Measurements from ENCODE around the gene SLC36A1.

The SLC36A1 gene

GRCh38 chr5:151522226-151522625 is 74.8 kb downstream of the SLC36A1 start:
- no peak for DNase-seq (ENCODE audit: low read depth)
- H3K4me3 ChIP-seq (ENCODE audit: control insufficient read depth, low read depth, low read length): no peak overlapping the region
- TF ChIP-seq CTCF (IDR thresholded peaks at IDR 0.05; ENCODE audit: control insufficient read depth, insufficient read depth, low read depth, low read length, missing control alignments): no peak

- no peak overlapping the region for H3K4me3 ChIP-seq (ENCODE audit: control insufficient read depth, low read depth, low read length)
- DNase-seq (ENCODE audit: low read depth): peak; percentile 14
- peak; percentile 74 for TF ChIP-seq CTCF (IDR thresholded peaks at IDR 0.05; ENCODE audit: control insufficient read depth, insufficient read depth, low read depth, low read length, missing control alignments)
Measured at GRCh38 chr5:151523335-151523734, 75.9 kb downstream of the SLC36A1 start.

GRCh38 chr5:151528153-151528552 is 80.8 kb downstream of the SLC36A1 start:
- H3K4me3 ChIP-seq (ENCODE audit: control insufficient read depth, low read depth, low read length): no peak overlapping the region
- no peak for TF ChIP-seq CTCF (IDR thresholded peaks at IDR 0.05; ENCODE audit: control insufficient read depth, insufficient read depth, low read depth, low read length, missing control alignments)
- no peak for DNase-seq (ENCODE audit: low read depth)

DNA sequence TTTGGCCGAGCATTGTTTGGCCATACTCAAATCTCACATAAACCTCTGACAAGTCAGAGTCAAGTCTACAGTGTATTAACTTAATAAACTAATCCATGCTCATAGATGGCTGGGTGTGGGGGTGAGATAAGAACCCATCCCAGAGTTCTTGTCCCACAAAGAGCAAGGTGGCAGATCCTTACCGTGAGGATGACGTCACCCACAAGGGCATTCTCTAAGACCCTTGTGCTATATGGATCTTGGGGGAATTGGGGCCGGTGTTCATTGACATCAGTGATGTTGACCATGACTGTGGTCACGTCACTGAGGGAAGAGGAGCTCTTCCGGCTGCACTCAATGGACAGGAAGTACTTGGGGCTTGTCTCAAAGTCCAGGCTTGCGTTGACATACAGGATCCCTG is 81.6 kb downstream of the SLC36A1 start:
- TF ChIP-seq CTCF (IDR thresholded peaks at IDR 0.05; ENCODE audit: control insufficient read depth, insufficient read depth, low read depth, low read length, missing control alignments): no peak
- H3K4me3 ChIP-seq (ENCODE audit: control insufficient read depth, low read depth, low read length): no peak overlapping the region

DNA sequence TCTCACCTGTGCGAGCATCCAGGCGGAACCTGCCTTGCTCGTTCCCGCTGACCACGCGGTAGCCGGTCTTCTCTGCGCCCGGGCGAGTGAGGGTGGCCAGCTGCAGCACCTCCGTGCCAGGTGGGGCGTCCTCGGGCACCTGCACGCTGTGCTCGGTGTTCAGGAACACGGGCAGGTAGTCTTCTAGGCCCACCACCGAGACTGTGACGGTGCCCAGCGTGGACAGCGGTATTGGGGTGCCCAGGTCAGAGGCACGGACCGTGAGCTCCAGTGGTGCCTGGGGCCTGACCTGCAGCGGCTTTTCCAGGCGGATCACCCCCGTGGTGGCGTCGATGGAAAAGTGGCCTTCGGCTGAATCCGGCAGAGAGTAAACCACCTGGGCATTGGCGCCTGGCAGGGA is 84.2 kb downstream of the SLC36A1 start:
- H3K4me3 ChIP-seq (ENCODE audit: control insufficient read depth, low read depth, low read length): no peak overlapping the region
- TF ChIP-seq CTCF (IDR thresholded peaks at IDR 0.05; ENCODE audit: control insufficient read depth, insufficient read depth, low read depth, low read length, missing control alignments): no peak
- DNase-seq (ENCODE audit: low read depth): no peak

More for the DNA sequence above, 81.6 kb downstream of the SLC36A1 start:
- no peak for DNase-seq (ENCODE audit: low read depth)

- DNase-seq (ENCODE audit: low read depth): no peak
- no peak for TF ChIP-seq CTCF (IDR thresholded peaks at IDR 0.05; ENCODE audit: control insufficient read depth, insufficient read depth, low read depth, low read length, missing control alignments)
- no peak overlapping the region for H3K4me3 ChIP-seq (ENCODE audit: control insufficient read depth, low read depth, low read length)
Measured at GRCh38 chr5:151532416-151532815, 85.0 kb downstream of the SLC36A1 start.

DNA sequence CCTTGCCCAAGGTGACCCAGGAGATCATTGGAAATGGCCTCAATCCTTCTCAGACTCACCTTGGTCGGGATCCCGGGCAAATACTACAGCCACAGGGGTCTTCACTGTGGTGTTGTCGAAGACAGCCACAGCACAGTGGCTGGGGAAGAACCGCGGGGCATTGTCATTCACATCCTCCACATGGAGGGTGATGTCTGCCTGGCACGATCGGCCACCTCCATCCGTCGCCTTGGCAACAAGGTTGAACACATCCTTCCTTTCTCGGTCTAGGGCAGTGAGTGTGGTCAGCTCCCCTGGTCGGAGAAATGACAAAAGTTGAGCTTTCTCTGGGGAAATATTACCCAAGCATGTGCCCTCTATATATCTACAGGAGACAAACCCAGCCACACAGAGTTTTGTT is 86.9 kb downstream of the SLC36A1 start:
- DNase-seq (ENCODE audit: low read depth): no peak
- H3K4me3 ChIP-seq (ENCODE audit: control insufficient read depth, low read depth, low read length): no peak overlapping the region
- TF ChIP-seq CTCF (IDR thresholded peaks at IDR 0.05; ENCODE audit: control insufficient read depth, insufficient read depth, low read depth, low read length, missing control alignments): no peak
